GM19238 (cell line): ENCODE data around the gene CLCN4.

Experiments
- DNase-seq: peaks from one replicate; pipeline ENCODE4 v3.0.0; 2011; ENCODE audit warnings: low spot score; ENCODE audit not compliant: insufficient read length

The CLCN4 gene

GRCh38 chrX:10166248-10166716, 9.5 kb downstream of the CLCN4 start:
- DNase-seq, result no peak

- no peak for DNase-seq
Observed at GRCh38 chrX:10166731-10167151, 10.0 kb downstream of the CLCN4 start.

- DNase-seq, result no peak
Observed at GRCh38 chrX:10167573-10167972, 10.8 kb downstream of the CLCN4 start.

GRCh38 chrX:10168226-10168625, 11.5 kb downstream of the CLCN4 start:
- DNase-seq, result no peak

GRCh38 chrX:10169175-10169574, 12.4 kb downstream of the CLCN4 start:
- DNase-seq, result no peak

- DNase-seq, result no peak
Observed at GRCh38 chrX:10171249-10171648, 14.5 kb downstream of the CLCN4 start.

- DNase-seq, result no peak
Observed at GRCh38 chrX:10172877-10173276, 16.1 kb downstream of the CLCN4 start.

GRCh38 chrX:10173331-10173900, 16.6 kb downstream of the CLCN4 start:
- DNase-seq, result no peak

GRCh38 chrX:10174051-10174450, 17.3 kb downstream of the CLCN4 start:
- no peak for DNase-seq

GRCh38 chrX:10174810-10175209, 18.0 kb downstream of the CLCN4 start:
- DNase-seq, result no peak

GRCh38 chrX:10175319-10175871, 18.6 kb downstream of the CLCN4 start:
- no peak for DNase-seq

- no peak for DNase-seq
Observed at GRCh38 chrX:10176121-10177003, 19.6 kb downstream of the CLCN4 start.

- no peak for DNase-seq
Observed at GRCh38 chrX:10177004-10177396, 20.2 kb downstream of the CLCN4 start.

- no peak for DNase-seq
Observed at GRCh38 chrX:10177601-10178000, 20.8 kb downstream of the CLCN4 start.

- no peak for DNase-seq
Observed at GRCh38 chrX:10178866-10179463, 22.2 kb downstream of the CLCN4 start.

GRCh38 chrX:10183760-10184159, 27.0 kb downstream of the CLCN4 start:
- no peak for DNase-seq

- no peak for DNase-seq
Observed at GRCh38 chrX:10184411-10184810, 27.6 kb downstream of the CLCN4 start.

GRCh38 chrX:10186355-10186754, 29.6 kb downstream of the CLCN4 start:
- DNase-seq, result no peak

GRCh38 chrX:10187421-10187820, 30.6 kb downstream of the CLCN4 start:
- DNase-seq, result no peak

- peak; percentile 57 for DNase-seq
Observed at GRCh38 chrX:10189317-10190268, 32.8 kb downstream of the CLCN4 start.

- peak; percentile 26 for DNase-seq
Observed at GRCh38 chrX:10190367-10190766, 33.6 kb downstream of the CLCN4 start.
